GM12875 (cell line): ENCODE results near the gene TNNI3K.

Source experiments
- H3K4me3 ChIP-seq: one replicate; pipeline ENCODE4 v1.5.1; 2011; ENCODE audit warnings: low read depth, low read length, control low read depth
- TF ChIP-seq, protein P1 (sequence below): IDR thresholded peaks from 2 replicates; pipeline ENCODE4 v1.5.1; 2011; ENCODE audit warnings: low read depth, mild to moderate bottlenecking, control low read depth, inconsistent platforms, low read length, moderate library complexity, borderline replicate concordance; ENCODE audit not compliant: insufficient read depth

Gene TNNI3K

DNA sequence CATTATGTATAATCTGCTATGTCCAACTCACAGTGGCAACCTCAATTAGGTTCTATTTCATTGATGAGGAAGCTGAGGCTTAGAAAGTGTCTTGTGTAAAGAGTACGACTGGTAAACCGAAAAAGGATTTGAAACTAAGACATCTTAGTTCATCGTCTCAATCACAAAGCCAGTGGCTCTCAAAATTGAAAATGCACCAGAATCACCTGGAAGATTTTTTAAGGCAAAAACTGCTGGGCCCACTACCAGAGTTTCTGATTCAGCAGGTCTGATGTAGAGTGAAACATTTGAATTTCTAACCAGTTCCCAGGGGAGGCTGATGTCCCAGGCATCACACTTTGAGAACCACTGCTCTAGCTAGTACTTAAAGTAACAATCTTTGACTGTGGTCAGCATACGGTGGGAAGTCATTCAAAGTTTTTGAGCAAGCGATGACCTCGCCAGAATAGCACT, 282.4 kb downstream of the TNNI3K start:
- H3K4me3 ChIP-seq = no peak overlapping the region
- TF ChIP-seq, protein P1, sequence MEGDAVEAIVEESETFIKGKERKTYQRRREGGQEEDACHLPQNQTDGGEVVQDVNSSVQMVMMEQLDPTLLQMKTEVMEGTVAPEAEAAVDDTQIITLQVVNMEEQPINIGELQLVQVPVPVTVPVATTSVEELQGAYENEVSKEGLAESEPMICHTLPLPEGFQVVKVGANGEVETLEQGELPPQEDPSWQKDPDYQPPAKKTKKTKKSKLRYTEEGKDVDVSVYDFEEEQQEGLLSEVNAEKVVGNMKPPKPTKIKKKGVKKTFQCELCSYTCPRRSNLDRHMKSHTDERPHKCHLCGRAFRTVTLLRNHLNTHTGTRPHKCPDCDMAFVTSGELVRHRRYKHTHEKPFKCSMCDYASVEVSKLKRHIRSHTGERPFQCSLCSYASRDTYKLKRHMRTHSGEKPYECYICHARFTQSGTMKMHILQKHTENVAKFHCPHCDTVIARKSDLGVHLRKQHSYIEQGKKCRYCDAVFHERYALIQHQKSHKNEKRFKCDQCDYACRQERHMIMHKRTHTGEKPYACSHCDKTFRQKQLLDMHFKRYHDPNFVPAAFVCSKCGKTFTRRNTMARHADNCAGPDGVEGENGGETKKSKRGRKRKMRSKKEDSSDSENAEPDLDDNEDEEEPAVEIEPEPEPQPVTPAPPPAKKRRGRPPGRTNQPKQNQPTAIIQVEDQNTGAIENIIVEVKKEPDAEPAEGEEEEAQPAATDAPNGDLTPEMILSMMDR = no peak

DNA sequence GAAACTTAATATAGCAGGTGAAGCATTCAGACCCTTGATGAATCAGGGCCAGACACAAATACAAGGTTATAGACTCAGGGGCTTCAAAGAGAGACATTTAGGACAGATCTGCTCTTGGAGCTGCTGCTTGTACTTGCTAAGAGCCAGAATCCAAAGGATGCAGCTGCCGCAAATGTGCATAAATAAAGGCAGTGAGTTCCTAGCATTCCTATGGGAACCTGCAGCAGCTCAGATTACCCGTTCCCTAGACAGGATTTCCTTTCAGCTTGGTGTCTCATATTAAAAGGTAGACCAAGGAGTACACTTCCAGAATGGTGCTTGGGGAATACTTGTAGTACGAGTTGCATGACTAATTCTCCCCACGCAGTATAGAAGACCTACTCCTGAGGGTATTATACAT, 287.0 kb downstream of the TNNI3K start:
- no peak overlapping the region for H3K4me3 ChIP-seq
- TF ChIP-seq, protein P1 = no peak

- TF ChIP-seq, protein P1 = no peak
- H3K4me3 ChIP-seq = no peak overlapping the region
Observed at GRCh38 chr1:74523873-74524480, 288.8 kb downstream of the TNNI3K start.

DNA sequence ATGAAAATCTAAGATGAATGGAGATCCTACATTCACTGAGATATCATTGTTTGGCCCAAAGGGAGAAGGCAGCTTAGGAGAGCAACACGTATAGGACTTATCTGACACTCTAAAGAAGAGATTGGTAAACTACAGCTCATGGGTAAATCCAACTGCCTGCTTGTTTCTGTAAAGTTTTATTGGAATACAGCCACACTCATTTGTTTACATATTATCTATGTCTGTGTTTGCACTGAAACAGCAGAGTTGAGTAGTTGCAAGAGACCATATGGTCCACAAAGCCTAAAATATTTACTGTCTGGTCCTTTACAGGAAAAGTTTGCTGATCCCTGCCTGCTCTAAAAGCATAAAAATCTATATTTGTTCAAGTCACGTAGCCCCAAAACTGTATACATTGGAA, 291.5 kb downstream of the TNNI3K start:
- H3K4me3 ChIP-seq = no peak overlapping the region
- TF ChIP-seq, protein P1 = no peak

DNA sequence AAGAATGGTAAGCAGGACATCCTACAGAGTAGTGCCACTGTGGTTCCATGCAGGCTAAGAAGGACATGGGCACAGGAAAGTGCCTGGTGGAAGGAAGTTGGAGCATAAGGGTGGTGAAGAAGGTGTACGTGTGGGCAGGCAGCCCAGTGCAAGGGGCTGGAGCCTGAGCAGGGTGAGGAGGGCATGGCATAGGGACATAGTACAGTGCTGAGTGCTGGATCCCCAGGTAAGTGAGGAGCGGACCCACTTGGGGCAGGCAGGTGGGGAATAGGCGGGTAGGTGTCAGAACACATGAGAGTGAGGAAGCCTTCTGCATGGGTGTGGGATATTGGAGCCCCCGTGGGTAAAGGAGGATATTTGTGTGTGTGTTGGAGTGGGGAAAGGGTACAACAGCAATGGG, 292.9 kb downstream of the TNNI3K start:
- TF ChIP-seq, protein P1 = no peak
- no peak overlapping the region for H3K4me3 ChIP-seq

DNA sequence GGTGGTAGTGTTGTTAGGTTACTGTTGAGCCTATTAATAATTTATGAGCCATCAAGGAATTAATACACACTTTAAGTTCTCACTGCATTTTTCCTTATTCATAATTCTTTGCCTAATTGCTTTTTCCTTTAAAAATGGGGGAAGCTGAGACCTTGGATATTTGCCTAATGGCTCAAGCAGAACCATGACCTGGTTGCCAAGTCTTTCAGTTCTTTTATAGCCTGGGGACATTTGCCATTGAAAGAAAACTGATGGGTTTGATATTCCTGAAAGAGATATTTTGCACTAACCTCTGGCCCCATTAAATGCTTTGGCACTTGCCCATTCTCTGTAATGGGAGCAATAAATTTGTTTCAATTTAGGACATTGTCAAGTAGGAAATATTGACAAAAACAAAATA, 295.7 kb downstream of the TNNI3K start:
- H3K4me3 ChIP-seq = no peak overlapping the region
- TF ChIP-seq, protein P1 = no peak

DNA sequence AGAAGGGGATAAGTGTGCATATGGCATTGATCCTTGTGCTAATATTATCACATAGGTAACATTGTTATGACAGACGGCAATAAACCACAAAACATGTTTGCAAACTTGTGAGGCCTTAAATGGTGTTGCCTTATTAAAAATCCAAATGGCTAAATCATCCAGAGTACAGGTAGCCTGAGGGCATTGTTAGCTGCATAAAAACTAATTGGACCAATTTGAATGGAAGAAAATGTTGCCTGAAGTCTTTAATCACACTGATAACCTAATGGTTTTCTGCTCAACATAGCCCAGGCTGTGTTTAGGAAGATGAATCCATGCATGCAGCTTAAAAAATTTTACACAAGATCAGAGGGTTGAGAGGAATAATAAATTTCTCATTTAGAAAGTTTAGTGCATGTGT, 296.6 kb downstream of the TNNI3K start:
- TF ChIP-seq, protein P1 = no peak
- no peak overlapping the region for H3K4me3 ChIP-seq
